Daoy (cell line): ENCODE data around the gene SYNE3. TPM values are rescaled to one million over a fixed set of nuclear protein-coding genes. Genes with fewer than 3 reads are reported as not detected.
"Not testable (repeated sequence)": the region's sequence is repeated elsewhere in the genome, so short reads cannot be mapped to it uniquely, and the experiment has no call there.

Source experiments
- DNase-seq: peaks from one replicate; pipeline ENCODE4 v3.0.0-alpha.2; 2015; ENCODE audit warnings: low read depth
- total RNA-seq: library from RNA; depleted of rRNA; stranded (reverse); fragments of >200 nt; shearing (Covaris generic); gene quantifications from 2 replicates; pipeline ENCODE4 v1.2.3, GENCODE V29; 2014

The SYNE3 gene
- total RNA-seq, 1 experiment from 2014 or later: 1.5 TPM

- DNase-seq: no peak
These were observed 7.5 kb upstream of the SYNE3 start for GRCh38 chr14:95523815-95524448.

- DNase-seq: no peak
These were observed 6.8 kb upstream of the SYNE3 start for GRCh38 chr14:95523051-95523814.

GRCh38 chr14:95522556-95522955 is 6.1 kb upstream of the SYNE3 start:
- DNase-seq: no peak

GRCh38 chr14:95522116-95522515 is 5.7 kb upstream of the SYNE3 start:
- no peak for DNase-seq

GRCh38 chr14:95521001-95521400 is 4.6 kb upstream of the SYNE3 start:
- no peak for DNase-seq

- no peak for DNase-seq
These were observed 3.9 kb upstream of the SYNE3 start for GRCh38 chr14:95520346-95520745.

GRCh38 chr14:95519699-95520098 is 3.2 kb upstream of the SYNE3 start:
- peak; percentile 87 for DNase-seq

GRCh38 chr14:95518045-95518751 is 1.7 kb upstream of the SYNE3 start:
- DNase-seq: no peak

- peak; percentile 78 for DNase-seq
These were observed 576 bp downstream of the SYNE3 start for GRCh38 chr14:95515596-95516552.

- peak; percentile 81 for DNase-seq
These were observed 1.4 kb downstream of the SYNE3 start for GRCh38 chr14:95515080-95515489.

- DNase-seq: no peak
These were observed 2.0 kb downstream of the SYNE3 start for GRCh38 chr14:95514131-95515079.

- no peak for DNase-seq
These were observed 3.2 kb downstream of the SYNE3 start for GRCh38 chr14:95513291-95513690.

- no peak for DNase-seq
These were observed 4.8 kb downstream of the SYNE3 start for GRCh38 chr14:95511687-95512086.

- DNase-seq: no peak
These were observed 5.6 kb downstream of the SYNE3 start for GRCh38 chr14:95510804-95511203.

- not testable (repeated sequence) for DNase-seq
These were observed 6.1 kb downstream of the SYNE3 start for GRCh38 chr14:95510344-95510743.

- DNase-seq: no peak
These were observed 7.0 kb downstream of the SYNE3 start for GRCh38 chr14:95509495-95509894.

- DNase-seq: no peak
These were observed 8.1 kb downstream of the SYNE3 start for GRCh38 chr14:95508377-95508776.

- DNase-seq: peak; percentile 95
These were observed 8.7 kb downstream of the SYNE3 start for GRCh38 chr14:95507701-95508103.

- peak; percentile 98 for DNase-seq
These were observed 9.3 kb downstream of the SYNE3 start for GRCh38 chr14:95507174-95507573.

- DNase-seq: no peak
These were observed 11.3 kb downstream of the SYNE3 start for GRCh38 chr14:95505030-95505589.
